PC-9 (cell line): ENCODE data around the gene ATP2C2. TPM values are rescaled to one million over a fixed set of nuclear protein-coding genes. Genes with fewer than 3 reads are reported as not detected.

Experiments
- BruUV-seq: library from RNA; stranded (reverse); fragments of 400-500 nt; replicated peaks from 2 replicates; lab custom pipeline; 2021; lab: Mats Ljungman, UMichigan
- CTCF ChIA-PET: fragments of 300-600 bp; sonication (Branson Sonifier 250); formaldehyde crosslinking; loops from one replicate; lab custom pipeline; 2022; ENCODE audit warnings: antibody characterized with exemption; lab: Charles Lee
- POLR2A ChIA-PET: fragments of 300-600 bp; sonication (Branson Sonifier 250); formaldehyde crosslinking; loops from one replicate; lab custom pipeline; 2022; ENCODE audit warnings: antibody characterized with exemption; ENCODE audit not compliant: unreplicated experiment; lab: Charles Lee
- DNase-seq, 2 experiments: peaks; one replicate each; pipeline versions ENCODE4 v3.0.0 to v3.0.0-alpha.2; 2015 to 2022; ENCODE audit warnings: mixed read lengths in 1 of 2
- H2AFZ ChIP-seq: fragments of 200-600 bp; sonication (generic); 2 replicates; pipeline ENCODE4 v1.8.1; 2017; ENCODE audit warnings: antibody characterized with exemption
- H3F3A ChIP-seq: fragments of 200-600 bp; sonication (generic); 2 replicates; pipeline ENCODE4 v1.8.1; 2017; ENCODE audit warnings: antibody characterized with exemption, mild to moderate bottlenecking, low read depth; ENCODE audit not compliant: insufficient read depth
- H3K27ac ChIP-seq: fragments of 200-600 bp; sonication (generic); 2 replicates; pipeline ENCODE4 v1.6.1; 2016; ENCODE audit warnings: mixed run types
- H3K27me3 ChIP-seq: fragments of 200-600 bp; sonication (generic); 2 replicates; pipeline ENCODE4 v1.6.1; 2016; ENCODE audit warnings: low read depth, mixed run types; ENCODE audit not compliant: insufficient read depth
- H3K36me3 ChIP-seq: fragments of 200-600 bp; sonication (generic); 2 replicates; pipeline ENCODE4 v1.6.1; 2016; ENCODE audit warnings: low read depth, mixed run types
- H3K4me1 ChIP-seq: fragments of 200-600 bp; sonication (generic); replicated peaks from 2 replicates; pipeline ENCODE4 v1.6.1; 2016; ENCODE audit warnings: mixed run types; ENCODE audit not compliant: insufficient read depth
- H3K4me2 ChIP-seq: fragments of 200-600 bp; sonication (generic); 2 replicates; pipeline ENCODE4 v1.6.1; 2017; ENCODE audit warnings: mixed run types
- H3K4me3 ChIP-seq: fragments of 200-600 bp; sonication (generic); 2 replicates; pipeline ENCODE4 v1.6.1; 2016; ENCODE audit warnings: mixed run types
- H3K79me2 ChIP-seq: fragments of 200-600 bp; sonication (generic); 2 replicates; pipeline ENCODE4 v1.6.1; 2017; ENCODE audit warnings: low read depth, mixed run types
- H3K9me2 ChIP-seq: fragments of 200-600 bp; sonication (generic); 2 replicates; pipeline ENCODE4 v1.8.1; 2017; ENCODE audit warnings: mild to moderate bottlenecking; ENCODE audit not compliant: insufficient read depth
- H3K9me3 ChIP-seq: fragments of 200-600 bp; sonication (generic); 2 replicates; pipeline ENCODE4 v1.8.1; 2016; ENCODE audit warnings: low read depth; ENCODE audit not compliant: insufficient read depth
- H4K20me1 ChIP-seq: fragments of 200-600 bp; sonication (generic); 2 replicates; pipeline ENCODE4 v1.8.1; 2017; ENCODE audit not compliant: insufficient read depth
- CTCF ChIP-seq: fragments of 200-600 bp; sonication (generic); conservative IDR thresholded peaks from 2 replicates; pipeline ENCODE4 v1.6.1; 2017; ENCODE audit warnings: mixed run types, antibody characterized with exemption, mild to moderate bottlenecking, moderate library complexity
- EZH2 ChIP-seq: fragments of 200-600 bp; sonication (generic); IDR thresholded peaks from 2 replicates; pipeline ENCODE4 v1.8.0; 2017; ENCODE audit warnings: antibody characterized with exemption, low read depth
- intact Hi-C: fragments of 100-400 bp; cut with micrococcal nuclease; formaldehyde crosslinking; loops from one replicate; pipeline ENCODE4 v1.10.0; 2022; ENCODE audit not compliant: unreplicated experiment
- total RNA-seq: library from RNA; stranded (reverse); gene quantifications from 2 replicates; pipeline ENCODE4 v1.2.3, GENCODE V29; 2021

The ATP2C2 gene
- total RNA-seq, 1 experiment from 2014 or later = 17.2 TPM

- POLR2A ChIA-PET = interaction anchor here (0.7 kb wide), 1 partner anchor 41 kb away, joined by 4 read pairs; no protein-coding TSS in a partner anchor
- no peaks in the 10 kb centered on the region for H3K9me3 ChIP-seq
These were observed 120.8 kb downstream of the ATP2C2 start for GRCh38 chr16:84489131-84489530.

GRCh38 chr16:84495506-84495905 lies 127.2 kb downstream of the ATP2C2 start:
- H3K4me1 ChIP-seq = peaks cover 27% of the 10 kb centered on the region
- CTCF ChIA-PET = no interaction called here
- H3F3A ChIP-seq = peaks cover 22% of the 10 kb centered on the region
- no peaks in the 10 kb centered on the region for H4K20me1 ChIP-seq
- intact Hi-C loops = no loop called here
- H3K79me2 ChIP-seq = peaks cover 25% of the 10 kb centered on the region
- no peak overlapping the region for H3K27ac ChIP-seq
- TF ChIP-seq CTCF (no peak), EZH2 (no peak)
- no peak for DNase-seq
- POLR2A ChIA-PET = no interaction called here
- peaks cover 66% of the 10 kb centered on the region for H3K36me3 ChIP-seq
- H3K4me2 ChIP-seq = no peak overlapping the region
- BruUV-seq = no TSS peak
- H3K4me3 ChIP-seq = no peak overlapping the region
- H3K27me3 ChIP-seq = no peaks in the 10 kb centered on the region
- H3K9me3 ChIP-seq = no peaks in the 10 kb centered on the region
- no peaks in the 10 kb centered on the region for H3K9me2 ChIP-seq
- H2AFZ ChIP-seq = no peak overlapping the region

More at GRCh38 chr16:84489131-84489530, 120.8 kb downstream of the ATP2C2 start:
- Histone ChIP-seq H3K4me2 (no peak overlapping the region), H3K27me3 (no peaks in the 10 kb centered on the region), H3K79me2 (no peaks in the 10 kb centered on the region), H3K4me1 (no peaks in the 10 kb centered on the region), H3K9me2 (no peaks in the 10 kb centered on the region), H3K27ac (no peak overlapping the region), H3K36me3 (peaks cover 50% of the 10 kb centered on the region), H3K4me3 (no peak overlapping the region), H2AFZ (no peak overlapping the region), H4K20me1 (no peaks in the 10 kb centered on the region), H3F3A (no peaks in the 10 kb centered on the region)
- no peak for DNase-seq
- CTCF ChIA-PET = no interaction called here
- TF ChIP-seq EZH2 (no peak), CTCF (no peak)
- no TSS peak for BruUV-seq
- intact Hi-C loops = no loop called here

GRCh38 chr16:84496991-84497390 lies 128.7 kb downstream of the ATP2C2 start:
- TF ChIP-seq EZH2 (no peak), CTCF (no peak)
- peaks cover 28% of the 10 kb centered on the region for H3K79me2 ChIP-seq
- H3K4me3 ChIP-seq = no peak overlapping the region
- no peak overlapping the region for H3K4me2 ChIP-seq
- no peak for DNase-seq
- no peaks in the 10 kb centered on the region for H3K9me3 ChIP-seq
- H3F3A ChIP-seq = peaks cover 35% of the 10 kb centered on the region
- CTCF ChIA-PET = no interaction called here
- H3K4me1 ChIP-seq = peaks cover 41% of the 10 kb centered on the region
- BruUV-seq = no TSS peak
- no peaks in the 10 kb centered on the region for H4K20me1 ChIP-seq
- no peak overlapping the region for H3K27ac ChIP-seq
- peaks cover 60% of the 10 kb centered on the region for H3K36me3 ChIP-seq
- no peaks in the 10 kb centered on the region for H3K9me2 ChIP-seq
- no peak overlapping the region for H2AFZ ChIP-seq
- no peaks in the 10 kb centered on the region for H3K27me3 ChIP-seq
- POLR2A ChIA-PET = no interaction called here
- intact Hi-C loops = no loop called here
